Breast epithelium (tissue), 3 donors: ENCODE measurements around the gene FAM124A.

Source experiments
- CTCF ChIP-seq, 3 donors: fragments of 450-650 bp; IDR thresholded peaks; one replicate each; pipeline ENCODE4 v1.5.1; 2016 to 2017; ENCODE audit warnings: antibody characterized with exemption in 3 of 3, mild to moderate bottlenecking in 3 of 3, moderate library complexity in 3 of 3
- POLR2A ChIP-seq: fragments of 450-650 bp; IDR thresholded peaks from one replicate; pipeline ENCODE4 v1.6.1; 2016; ENCODE audit warnings: antibody characterized with exemption, mild to moderate bottlenecking, moderate library complexity

- TF ChIP-seq CTCF (IDR thresholded peaks at IDR 0.05) (no peak), POLR2A (no peak)
Observed at GRCh38 chr13:51179432-51179971, 42.7 kb upstream of the FAM124A start.
